Smooth muscle cell of the umbilical artery (primary cell): ENCODE results near the gene MRPL14. TPM values are rescaled to one million over a fixed set of nuclear protein-coding genes. Genes with fewer than 3 reads are reported as not detected.

Experiments
- total RNA-seq: library from RNA; depleted of rRNA; stranded (reverse); fragments of >200 nt; gene quantifications from 2 replicates; pipeline ENCODE4 v1.2.3, GENCODE V29; 2014

The MRPL14 gene
- total RNA-seq, result 28.6 and 48.4 TPM in 2 replicates

DNA sequence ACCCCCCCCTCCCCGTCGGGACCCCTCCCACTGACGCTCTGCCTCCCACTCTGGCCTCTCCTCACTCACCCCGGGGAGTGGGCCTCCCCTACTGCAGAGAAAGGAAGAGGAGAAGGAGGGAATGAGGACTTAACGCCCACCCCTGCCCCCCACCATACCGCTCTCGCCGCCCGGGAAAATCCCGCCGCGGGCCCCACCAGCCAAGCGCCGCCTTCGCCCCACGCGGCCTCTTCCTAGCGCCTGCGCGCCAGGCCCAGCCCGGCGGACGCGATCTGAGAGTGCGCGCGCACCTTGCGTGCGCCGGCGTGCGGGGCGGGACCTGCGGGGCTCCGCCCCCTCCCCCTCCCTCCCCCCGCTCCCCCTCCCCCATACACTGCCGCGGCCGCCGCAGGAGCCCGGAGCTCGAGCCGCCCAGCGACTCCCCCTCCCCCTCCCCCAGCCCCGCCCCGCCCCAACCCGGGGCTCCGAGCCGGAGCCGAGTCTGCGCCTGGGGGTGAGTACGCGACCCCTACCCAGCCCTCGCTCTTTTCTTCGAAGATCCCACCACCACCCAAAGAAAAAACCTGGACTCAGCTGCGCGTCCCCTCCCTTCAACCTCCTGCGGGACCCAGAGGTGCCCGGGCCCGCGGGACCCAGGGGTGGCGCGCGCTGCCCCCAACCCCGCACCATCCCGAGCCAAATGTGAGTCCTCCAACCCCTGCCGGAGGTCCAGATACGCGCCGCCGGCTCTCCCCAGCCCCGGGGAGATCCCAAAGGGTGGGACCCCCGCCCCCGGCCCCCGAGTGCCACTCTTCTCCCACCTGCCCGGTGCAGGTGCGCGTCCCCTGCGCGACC is at the start of gene MRPL14, which contains the start of gene TMEM63B:
Gene MRPL14, minus strand, starts transcription at position 267 of the 834 bp plus-strand sequence. CDS start 10,841 bp downstream, outside the sequence.
Gene TMEM63B, plus strand, starts transcription at position 369 of the 834 bp plus-strand sequence. CDS start 7,031 bp downstream, outside the sequence.

DNA sequence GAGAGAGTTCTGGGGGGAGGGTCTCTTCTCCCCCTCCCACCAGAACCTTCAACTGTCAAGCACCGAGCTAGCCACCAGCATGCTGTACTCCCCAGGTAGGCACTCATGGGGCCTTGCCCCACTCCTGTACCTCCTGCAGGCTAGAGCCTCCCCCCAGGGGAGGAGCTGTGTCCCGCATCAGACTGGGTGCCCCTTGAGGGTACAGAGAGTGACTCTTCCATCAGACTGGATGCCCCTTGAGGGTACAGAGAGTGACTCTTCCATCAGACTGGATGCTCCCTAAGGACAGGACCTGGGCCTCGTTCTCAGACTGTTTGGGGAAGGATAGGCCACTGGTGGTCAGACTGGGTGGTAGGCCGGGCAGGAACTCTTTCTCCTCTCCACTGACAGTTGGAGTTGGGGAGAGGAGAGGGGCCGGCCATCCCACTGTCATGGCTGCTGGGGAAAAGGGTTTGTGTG is 31.5 kb upstream of the MRPL14 start, which contains the start of gene CAPN11:
Gene CAPN11, plus strand, starts transcription at position 51 of the 459 bp plus-strand sequence. Its CDS starts 29 bp downstream, at position 80.

Other genes with a start within 250 kb of the MRPL14 start
- 25.5 and 56.4 TPM in 2 replicates for gene TMEM63B, start 102 bp upstream of the MRPL14 start, total RNA-seq
- not detected in 2 replicates for gene CAPN11, start 31.4 kb upstream of the MRPL14 start, total RNA-seq
- not detected in 2 replicates for gene MYMX, start 89.5 kb upstream of the MRPL14 start, total RNA-seq
- gene SLC29A1, start 96.1 kb upstream of the MRPL14 start, total RNA-seq, result 1.8 and 11.9 TPM in 2 replicates
- gene HSP90AB1, start 119.6 kb upstream of the MRPL14 start, total RNA-seq, result 599 and 807 TPM in 2 replicates
- gene SLC35B2, start 130.1 kb upstream of the MRPL14 start, total RNA-seq, result 105 and 143 TPM in 2 replicates
- 5.6 and 6.1 TPM in 2 replicates for gene NFKBIE, start 138.1 kb upstream of the MRPL14 start, total RNA-seq
- gene TMEM151B, start 143.0 kb upstream of the MRPL14 start, total RNA-seq, result 0.05 TPM in 1 of 2 replicates, not detected in the other
- gene AARS2, start 185.9 kb upstream of the MRPL14 start, total RNA-seq, result 16.3 and 23.6 TPM in 2 replicates
- gene SPATS1, start 215.2 kb upstream of the MRPL14 start, total RNA-seq, result not detected in 2 replicates